Progenitor cell of endocrine pancreas (in vitro differentiated cells): ENCODE data around the gene DLX1. TPM values are rescaled to one million over a fixed set of nuclear protein-coding genes. Genes with fewer than 3 reads are reported as not detected.

Experiments used
- DNase-seq: peaks from one replicate; pipeline ENCODE4 v3.0.0; 2021; ENCODE audit warnings: low spot score; ENCODE audit not compliant: unreplicated experiment
- H3K27ac Mint-ChIP-seq: 2 replicates; pipeline ENCODE4 v1.8.0; 2021; ENCODE audit warnings: mild to moderate bottlenecking, moderate library complexity, mixed read lengths
- H3K27me3 Mint-ChIP-seq: 2 replicates; pipeline ENCODE4 v1.8.0; 2021; ENCODE audit warnings: mixed read lengths
- H3K36me3 Mint-ChIP-seq: 2 replicates; pipeline ENCODE4 v1.8.0; 2022; ENCODE audit warnings: mixed read lengths; ENCODE audit not compliant: insufficient read depth
- H3K4me1 Mint-ChIP-seq: 2 replicates; pipeline ENCODE4 v1.8.0; 2021; ENCODE audit warnings: low read depth, mixed read lengths
- H3K4me3 Mint-ChIP-seq: 2 replicates; pipeline ENCODE4 v1.8.0; 2021; ENCODE audit warnings: low read depth, mild to moderate bottlenecking, moderate library complexity, mixed read lengths
- H3K9me3 Mint-ChIP-seq: 2 replicates; pipeline ENCODE4 v1.8.0; 2021; ENCODE audit warnings: low read depth, mixed read lengths
- CTCF ChIP-seq: fragments of 200-600 bp; sonication (generic); IDR thresholded peaks from one replicate; pipeline ENCODE4 v1.5.0; 2021; ENCODE audit warnings: antibody characterized with exemption, mild to moderate bottlenecking; ENCODE audit not compliant: unreplicated experiment
- total RNA-seq: library from RNA; stranded (reverse); gene quantifications from 2 replicates; pipeline ENCODE4 v1.2.1, GENCODE V29; 2021

DLX1 gene
- total RNA-seq, 1 donor from 2014 or later, result 1.7 TPM

- peak; percentile 49 for TF ChIP-seq CTCF
- DNase-seq, result no peak
- Mint-ChIP-seq H3K27ac (no peak overlapping the region), H3K4me1 (peaks cover 11% of the 10 kb centered on the region), H3K27me3 (peaks cover 98% of the 10 kb centered on the region), H3K4me3 (peak overlapping the region; percentile 67), H3K36me3 (no peaks in the 10 kb centered on the region), H3K9me3 (no peaks in the 10 kb centered on the region)
Measured at GRCh38 chr2:172086241-172087206, 1.2 kb downstream of the DLX1 start.

- DNase-seq, result no peak
- TF ChIP-seq CTCF, result no peak
- Mint-ChIP-seq H3K9me3 (no peaks in the 10 kb centered on the region), H3K4me3 (peak overlapping the region; percentile 54), H3K27ac (no peak overlapping the region), H3K4me1 (peaks cover 11% of the 10 kb centered on the region), H3K36me3 (no peaks in the 10 kb centered on the region), H3K27me3 (peaks cover 98% of the 10 kb centered on the region)
Measured at GRCh38 chr2:172087207-172087779, 2.0 kb downstream of the DLX1 start.

GRCh38 chr2:172087780-172088244 is 2.5 kb downstream of the DLX1 start:
- Mint-ChIP-seq H3K4me3 (peak overlapping the region; percentile 31), H3K27me3 (peaks cover 98% of the 10 kb centered on the region), H3K36me3 (no peaks in the 10 kb centered on the region), H3K27ac (no peak overlapping the region), H3K4me1 (peaks cover 11% of the 10 kb centered on the region), H3K9me3 (no peaks in the 10 kb centered on the region)
- TF ChIP-seq CTCF, result no peak
- DNase-seq, result no peak

GRCh38 chr2:172088245-172089004 is 3.1 kb downstream of the DLX1 start:
- H3K4me3 Mint-ChIP-seq, result peak overlapping the region; percentile 4
- TF ChIP-seq CTCF, result no peak
- no peaks in the 10 kb centered on the region for H3K9me3 Mint-ChIP-seq
- peak overlapping the region; percentile 16 for H3K27ac Mint-ChIP-seq
- H3K27me3 Mint-ChIP-seq, result peaks cover 98% of the 10 kb centered on the region
- DNase-seq, result no peak
- no peaks in the 10 kb centered on the region for H3K36me3 Mint-ChIP-seq
- peaks cover 11% of the 10 kb centered on the region for H3K4me1 Mint-ChIP-seq

GRCh38 chr2:172089005-172089504 is 3.7 kb downstream of the DLX1 start:
- no peak for DNase-seq
- Mint-ChIP-seq H3K27ac (no peak overlapping the region), H3K27me3 (peaks cover 98% of the 10 kb centered on the region), H3K4me1 (peaks cover 11% of the 10 kb centered on the region), H3K9me3 (no peaks in the 10 kb centered on the region), H3K4me3 (no peak overlapping the region), H3K36me3 (no peaks in the 10 kb centered on the region)
- no peak for TF ChIP-seq CTCF
